HG03457 (cell line): ENCODE measurements around the gene DTX4.

Source experiments
- ATAC-seq: cut with Tn5 transposase; IDR thresholded peaks from one replicate; pipeline ENCODE4 v1.9.1; 2021; ENCODE audit warnings: moderate number of reproducible peaks; ENCODE audit not compliant: unreplicated experiment

DTX4 gene

DNA sequence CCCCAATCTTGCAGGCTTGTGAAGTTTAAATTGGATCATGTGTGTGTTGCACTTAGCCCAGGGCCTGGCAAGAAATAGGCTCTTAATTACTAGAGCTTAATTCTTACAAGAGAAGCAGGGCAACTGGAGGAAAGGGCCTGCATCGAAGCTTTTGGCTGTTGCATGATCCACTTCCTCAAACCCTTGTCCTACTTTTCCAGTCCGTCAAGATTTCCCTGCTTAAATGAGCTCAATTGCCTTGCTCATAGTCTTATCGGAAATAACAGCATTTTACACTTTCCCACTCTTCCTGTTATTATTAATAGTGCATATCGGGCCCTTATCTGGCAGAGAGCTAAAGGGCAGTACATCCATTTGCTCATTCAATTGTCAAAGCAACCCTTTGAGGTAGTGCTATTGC lies 18.1 kb downstream of the DTX4 start:
- ATAC-seq, result no peak

DNA sequence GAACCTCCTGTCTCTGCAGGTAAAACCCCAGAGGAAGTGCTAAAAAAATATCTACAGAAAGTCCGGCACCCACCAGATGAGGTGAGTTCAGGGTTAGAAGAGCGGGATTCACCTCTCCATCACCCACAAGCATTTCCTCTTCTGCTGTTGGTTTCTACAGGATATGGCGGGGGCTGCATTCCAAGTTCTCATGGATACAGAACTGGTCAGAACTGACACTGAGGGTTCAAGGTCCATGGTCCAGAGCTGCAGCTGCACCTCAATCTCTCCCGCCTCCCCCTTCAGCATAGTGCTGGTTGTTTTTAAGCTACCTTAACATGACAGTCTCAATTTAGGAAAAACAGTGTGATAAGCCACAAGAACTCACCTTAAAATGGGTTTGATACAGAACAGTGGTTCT lies 19.2 kb downstream of the DTX4 start:
- ATAC-seq, result no peak

DNA sequence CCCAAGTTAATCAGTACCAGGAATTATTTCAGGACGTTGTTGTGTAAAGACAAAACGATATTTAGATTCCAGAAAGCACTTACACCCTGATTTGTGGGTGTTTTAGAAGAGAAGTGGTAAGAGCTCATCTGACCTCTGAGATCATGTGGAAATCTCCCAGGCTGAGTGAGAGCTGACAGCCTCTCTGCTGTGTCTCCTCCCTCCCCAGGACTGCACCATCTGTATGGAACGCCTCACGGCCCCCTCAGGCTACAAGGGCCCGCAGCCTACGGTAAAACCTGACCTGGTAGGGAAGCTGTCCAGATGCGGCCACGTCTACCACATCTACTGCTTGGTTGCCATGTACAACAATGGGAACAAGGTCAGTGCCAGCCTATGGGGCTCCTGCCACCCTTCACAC lies 20.0 kb downstream of the DTX4 start:
- no peak for ATAC-seq

DNA sequence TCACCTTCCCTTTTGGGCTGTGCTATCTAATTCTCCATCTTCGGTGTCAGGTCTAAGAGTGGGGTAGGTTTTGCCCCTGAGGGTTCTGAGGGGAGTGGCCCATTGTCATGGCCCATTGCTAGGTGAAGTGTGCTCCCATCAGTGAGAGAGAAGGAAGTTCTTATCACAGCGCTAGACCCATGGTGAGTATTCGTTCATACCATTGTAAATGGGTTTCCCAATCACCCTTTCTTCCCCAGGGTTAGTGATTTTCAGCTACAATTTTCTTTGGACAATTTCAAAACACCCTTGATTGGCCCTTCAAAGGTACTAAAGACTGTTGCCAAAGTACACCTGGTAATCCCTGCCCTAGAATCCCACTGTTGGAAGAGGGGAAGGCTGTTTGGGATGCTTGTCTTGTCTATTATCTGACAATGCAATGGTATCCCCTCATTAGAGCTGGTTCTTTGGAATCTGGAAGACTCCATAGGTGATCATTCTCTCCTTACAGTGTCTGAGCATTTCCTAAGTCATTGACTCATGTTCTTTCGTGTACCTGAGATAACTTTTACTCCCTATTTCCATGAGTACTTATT lies 20.6 kb downstream of the DTX4 start:
- no peak for ATAC-seq

DNA sequence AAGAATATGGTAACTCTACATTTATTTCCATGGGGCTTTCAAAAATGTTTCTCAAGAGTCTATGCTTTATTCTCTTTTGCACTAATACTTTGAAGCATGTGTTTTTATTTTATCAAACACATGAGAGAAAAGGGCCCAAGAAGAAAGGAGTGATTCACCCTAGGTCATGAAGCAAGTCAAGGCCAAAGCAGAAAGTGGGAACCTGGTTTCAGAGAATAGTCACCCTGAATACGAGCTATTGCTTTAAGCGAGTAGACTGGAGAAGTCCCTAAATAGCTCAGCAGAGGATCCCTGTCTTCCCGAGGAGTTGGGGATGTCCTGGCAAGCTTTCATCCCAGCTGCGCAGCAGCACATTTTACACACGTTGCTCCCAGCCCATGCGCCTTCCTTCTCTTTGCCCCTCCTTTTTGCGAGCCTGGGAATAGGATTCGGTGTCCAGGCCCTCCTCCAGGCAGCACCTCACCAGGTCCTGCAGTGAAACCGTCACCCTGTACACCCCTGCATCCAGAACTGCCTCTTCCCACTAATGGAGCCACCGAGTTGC lies 21.7 kb downstream of the DTX4 start:
- no peak for ATAC-seq

DNA sequence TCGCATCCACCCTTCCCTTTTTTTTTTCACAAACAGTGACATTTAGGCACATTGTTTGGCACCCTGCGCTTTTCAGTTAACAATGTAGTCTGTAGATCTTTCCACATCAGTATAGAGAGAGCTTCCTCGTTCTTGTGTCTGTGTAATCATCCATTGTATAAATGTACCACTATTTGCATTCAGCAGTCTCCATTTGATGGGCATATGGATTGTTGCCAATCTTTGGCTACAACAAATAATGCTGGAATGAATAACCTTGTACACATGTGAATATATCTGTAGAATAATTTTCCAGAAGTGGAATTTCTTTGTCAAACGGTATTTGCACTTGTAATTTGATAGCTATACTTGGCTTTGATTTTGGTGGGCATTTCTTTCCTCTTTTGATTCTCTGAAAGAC lies 23.7 kb downstream of the DTX4 start:
- no peak for ATAC-seq

DNA sequence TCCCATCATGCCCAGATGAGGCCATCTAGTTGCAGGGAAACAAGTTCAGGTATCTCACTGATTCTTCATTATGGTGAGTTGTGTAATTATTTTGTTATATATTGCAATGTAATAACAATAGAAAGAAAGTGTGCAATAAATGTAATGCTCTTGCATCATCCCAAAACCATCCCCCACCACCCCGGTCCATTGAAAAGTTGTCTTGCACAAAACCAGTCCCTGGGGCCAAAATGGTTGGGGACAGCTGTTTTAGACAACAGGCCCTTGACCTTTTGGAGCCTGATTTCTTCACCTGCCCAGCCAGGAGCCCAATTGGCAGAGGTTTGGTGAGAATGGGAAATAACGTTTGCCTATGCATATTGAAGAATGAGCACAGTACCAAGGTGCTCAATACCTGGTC lies 24.8 kb downstream of the DTX4 start:
- no peak for ATAC-seq

DNA sequence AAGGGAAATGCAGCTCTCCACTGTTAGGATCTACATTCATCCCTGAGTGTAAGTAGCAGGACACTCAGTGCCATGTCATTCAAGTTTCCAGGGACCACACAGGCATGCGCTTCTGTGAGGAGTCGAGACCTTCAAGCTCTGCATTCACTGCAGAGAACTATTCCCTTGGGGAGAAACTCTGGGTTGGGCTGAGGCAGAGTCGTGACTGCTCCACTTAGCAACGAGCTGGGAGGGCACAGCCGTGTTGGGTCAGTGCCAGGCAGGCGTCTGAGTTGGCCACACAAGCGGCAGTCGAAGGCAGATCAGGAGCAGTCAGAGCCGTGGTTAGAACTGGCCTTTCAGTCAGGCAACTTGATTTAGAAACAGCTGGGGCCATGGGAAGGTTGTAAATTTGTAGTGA lies 26.1 kb downstream of the DTX4 start:
- ATAC-seq, result no peak

DNA sequence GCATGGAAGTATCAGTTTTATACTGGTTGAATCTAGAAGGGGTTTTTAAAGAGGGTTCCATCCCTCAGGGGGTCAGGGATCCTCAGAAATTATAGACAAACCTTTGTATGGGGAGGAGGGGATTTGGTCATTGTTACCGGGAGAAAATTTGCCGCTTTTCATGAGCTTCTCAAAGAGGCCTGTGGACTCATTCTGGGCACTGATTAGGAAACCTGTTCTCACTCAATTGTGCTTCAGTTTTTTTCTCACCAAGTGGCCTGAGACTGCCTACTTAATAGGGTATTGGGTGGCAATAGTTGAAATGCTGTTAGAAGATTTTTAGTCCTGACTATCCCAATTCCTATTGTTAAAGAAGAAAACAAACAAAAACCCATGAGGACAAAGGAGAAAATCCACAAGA lies 26.8 kb downstream of the DTX4 start:
- ATAC-seq, result no peak

DNA sequence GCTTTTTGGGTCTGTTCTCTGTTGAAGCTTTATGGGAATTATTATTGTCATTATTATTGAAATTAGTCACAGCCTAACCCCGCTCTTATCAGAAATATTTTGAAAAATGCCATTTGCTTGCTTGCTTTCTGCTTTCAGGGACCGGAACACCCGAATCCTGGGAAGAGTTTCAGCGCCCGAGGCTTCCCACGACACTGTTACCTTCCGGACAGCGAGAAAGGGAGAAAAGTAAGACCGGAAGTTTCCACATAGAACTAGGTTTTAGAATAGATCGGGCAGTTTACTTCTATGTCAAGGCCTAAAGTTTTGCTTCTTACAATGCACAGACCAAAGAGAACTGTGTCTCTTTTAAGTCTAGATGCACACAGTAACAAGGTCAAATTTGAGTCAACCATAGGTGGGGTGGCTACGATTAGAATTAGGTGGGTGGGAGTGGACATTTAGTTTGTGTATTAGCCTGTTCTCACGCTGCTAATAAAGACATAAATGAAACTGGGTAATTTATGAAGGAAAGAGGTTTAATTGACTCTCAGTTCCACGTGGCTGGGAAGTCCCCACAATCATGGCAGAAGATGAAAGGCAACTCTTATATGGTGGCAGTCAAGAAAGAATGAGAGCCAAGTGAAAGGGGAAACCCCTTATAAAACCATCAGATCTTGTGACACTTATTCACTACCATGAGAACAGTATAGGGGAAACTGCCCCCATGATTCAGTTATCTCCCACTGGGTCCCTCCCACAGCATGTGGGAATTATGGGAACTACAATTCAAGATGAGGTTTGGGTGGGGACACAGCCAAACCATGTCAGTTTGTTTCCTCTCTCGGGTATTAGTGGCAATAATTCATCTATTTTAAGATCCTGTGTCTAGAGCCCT lies 27.9 kb downstream of the DTX4 start:
- peak; percentile 45 for ATAC-seq

DNA sequence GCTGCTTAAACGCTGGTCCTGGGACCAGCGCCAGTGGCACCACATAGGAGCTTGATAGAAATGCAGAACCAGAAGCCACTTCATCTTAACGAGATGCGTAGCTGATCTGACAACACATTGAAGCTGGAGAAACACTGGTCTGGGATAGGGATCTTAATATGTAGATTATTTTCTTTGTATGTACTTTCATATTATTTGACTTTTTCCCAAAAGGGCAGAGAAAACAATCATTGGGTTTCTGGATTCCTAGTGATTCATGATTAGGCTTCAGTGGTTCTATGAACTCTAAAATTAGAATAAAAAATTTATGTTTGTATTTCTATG lies 28.5 kb downstream of the DTX4 start:
- ATAC-seq, result no peak

DNA sequence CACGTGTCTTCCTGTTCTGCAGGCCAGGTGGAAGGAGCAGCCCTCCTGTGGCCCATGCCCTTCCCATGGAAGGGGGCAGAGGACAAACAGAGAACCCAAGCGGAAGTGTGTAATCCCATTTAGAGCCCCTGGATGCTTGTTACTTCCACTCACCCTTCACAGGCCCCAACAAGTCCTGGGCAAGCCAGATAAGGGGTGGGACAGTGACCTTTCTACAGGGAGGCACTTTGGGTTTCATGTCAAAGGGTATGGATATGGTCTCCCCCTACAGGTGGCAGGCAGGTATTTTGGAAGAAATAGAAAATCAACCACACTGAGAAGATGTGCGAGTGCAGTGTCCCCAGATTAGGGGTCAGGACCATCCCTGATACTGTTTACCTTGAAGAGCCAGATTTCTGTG lies 29.4 kb downstream of the DTX4 start:
- ATAC-seq, result no peak

DNA sequence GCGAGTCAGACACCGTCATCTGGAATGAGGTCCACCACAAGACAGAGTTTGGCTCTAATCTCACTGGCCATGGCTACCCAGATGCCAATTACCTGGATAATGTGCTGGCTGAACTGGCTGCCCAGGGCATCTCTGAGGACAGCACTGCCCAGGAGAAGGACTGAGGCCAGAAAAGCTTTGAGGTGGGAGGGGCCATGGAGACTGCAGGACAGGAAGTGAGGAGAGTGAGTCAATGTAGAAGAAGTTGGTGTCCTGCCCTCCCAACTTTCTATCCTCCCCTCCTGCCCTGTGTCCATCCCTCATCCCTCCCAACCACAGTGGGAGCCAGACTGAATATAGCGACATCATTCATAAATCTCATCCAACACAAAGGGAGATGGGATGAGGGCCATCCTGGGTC lies 32.8 kb downstream of the DTX4 start:
- no peak for ATAC-seq

DNA sequence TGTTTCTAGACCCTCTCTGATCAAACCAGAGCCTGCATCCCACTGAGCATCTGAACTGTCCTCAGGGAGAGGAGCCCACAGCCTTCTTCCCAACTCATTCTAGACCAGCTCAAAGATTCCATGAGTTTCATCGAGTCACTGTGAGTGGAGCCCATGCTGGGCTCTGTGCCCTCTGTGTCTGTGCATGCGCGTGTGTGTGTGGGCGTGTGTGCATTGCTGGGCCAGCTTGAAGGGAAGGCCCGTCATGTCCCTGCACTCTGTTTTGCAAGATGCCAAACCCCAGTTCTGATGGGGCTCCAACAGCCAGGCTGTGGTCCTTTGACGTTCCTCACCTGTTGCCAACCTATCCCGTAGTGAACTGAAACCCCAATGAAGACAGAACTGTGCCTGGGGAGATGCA lies 33.7 kb downstream of the DTX4 start:
- no peak for ATAC-seq

DNA sequence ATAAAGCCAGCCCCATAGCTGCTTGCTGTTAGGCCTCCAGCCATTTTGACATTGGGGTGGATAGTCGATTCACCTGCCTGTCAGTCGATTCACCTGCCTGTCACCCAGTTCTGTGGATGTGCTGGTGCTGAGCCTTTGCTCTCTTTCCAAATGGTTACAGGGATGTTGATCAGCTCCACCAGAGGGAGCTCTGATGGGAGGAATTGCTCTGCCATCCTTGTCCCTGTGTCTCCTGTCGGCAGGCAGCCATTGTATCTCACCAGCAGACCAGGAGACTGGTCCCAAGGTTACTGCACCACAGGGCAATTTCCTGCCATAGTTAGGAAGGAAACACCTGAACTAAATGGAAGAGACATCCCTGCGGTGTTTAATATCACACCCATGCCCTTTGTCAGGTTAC lies 34.7 kb downstream of the DTX4 start:
- ATAC-seq, result no peak

DNA sequence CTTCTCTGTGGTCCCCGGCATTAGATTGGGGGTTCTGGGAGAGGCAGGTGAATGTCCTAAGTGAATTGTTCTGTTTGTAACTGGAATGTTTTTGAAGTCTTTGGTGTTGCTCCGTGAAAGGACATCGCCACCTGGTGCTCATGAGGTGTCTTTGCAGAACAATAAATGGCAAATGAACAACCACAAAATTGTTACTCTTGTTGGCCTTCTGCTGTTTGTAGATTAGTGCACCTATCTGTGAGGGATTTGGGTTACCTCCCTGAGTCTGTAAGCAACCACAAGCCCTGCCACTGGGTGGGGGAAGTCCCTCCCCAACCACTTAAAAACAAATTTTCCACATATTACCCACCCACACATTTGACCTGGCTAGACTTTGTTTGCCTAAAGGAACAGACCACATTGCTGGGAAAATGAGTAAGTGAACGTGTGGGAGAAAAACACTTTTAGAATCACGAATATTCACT lies 36.1 kb downstream of the DTX4 start:
- ATAC-seq, result peak; percentile 49

DNA sequence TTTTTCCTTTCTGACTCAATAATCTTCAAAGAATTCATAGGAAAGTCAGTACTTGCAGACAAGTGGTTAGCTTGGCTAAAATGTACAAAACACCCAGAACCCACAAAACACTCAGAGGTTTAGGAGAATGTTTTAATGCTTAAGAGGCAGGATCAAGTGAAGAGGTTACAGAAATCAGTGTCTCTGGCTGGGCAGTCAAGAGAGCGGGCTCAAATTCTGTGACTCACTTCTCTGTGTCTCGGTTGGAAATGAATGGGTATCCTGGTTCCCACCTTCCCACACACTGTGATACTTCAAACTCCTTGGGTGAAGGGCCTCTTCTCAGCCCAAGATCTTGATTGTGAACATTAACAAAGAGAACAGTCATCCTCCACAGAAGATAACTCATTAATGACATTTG lies 37.0 kb downstream of the DTX4 start:
- no peak for ATAC-seq

DNA sequence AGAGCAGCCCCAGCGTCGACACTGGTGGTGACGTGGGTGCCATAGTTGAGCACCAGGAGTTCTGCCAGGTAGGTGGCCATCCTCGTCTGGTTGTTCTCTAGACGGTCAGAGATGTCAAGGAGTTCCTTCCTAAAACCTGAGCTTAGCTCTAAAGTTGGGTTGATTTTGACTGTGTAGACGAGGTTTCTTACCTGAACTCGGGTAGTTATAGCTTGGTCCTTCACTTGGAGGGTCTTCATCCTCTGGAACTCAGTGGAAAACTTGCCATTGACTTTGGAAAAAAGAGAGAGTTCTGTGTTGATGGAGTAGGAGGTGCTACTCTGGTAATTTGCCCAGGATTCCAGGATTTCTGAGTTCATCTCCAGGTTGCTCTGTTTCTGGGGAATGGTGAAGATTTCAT lies 40.3 kb downstream of the DTX4 start:
- ATAC-seq, result no peak

DNA sequence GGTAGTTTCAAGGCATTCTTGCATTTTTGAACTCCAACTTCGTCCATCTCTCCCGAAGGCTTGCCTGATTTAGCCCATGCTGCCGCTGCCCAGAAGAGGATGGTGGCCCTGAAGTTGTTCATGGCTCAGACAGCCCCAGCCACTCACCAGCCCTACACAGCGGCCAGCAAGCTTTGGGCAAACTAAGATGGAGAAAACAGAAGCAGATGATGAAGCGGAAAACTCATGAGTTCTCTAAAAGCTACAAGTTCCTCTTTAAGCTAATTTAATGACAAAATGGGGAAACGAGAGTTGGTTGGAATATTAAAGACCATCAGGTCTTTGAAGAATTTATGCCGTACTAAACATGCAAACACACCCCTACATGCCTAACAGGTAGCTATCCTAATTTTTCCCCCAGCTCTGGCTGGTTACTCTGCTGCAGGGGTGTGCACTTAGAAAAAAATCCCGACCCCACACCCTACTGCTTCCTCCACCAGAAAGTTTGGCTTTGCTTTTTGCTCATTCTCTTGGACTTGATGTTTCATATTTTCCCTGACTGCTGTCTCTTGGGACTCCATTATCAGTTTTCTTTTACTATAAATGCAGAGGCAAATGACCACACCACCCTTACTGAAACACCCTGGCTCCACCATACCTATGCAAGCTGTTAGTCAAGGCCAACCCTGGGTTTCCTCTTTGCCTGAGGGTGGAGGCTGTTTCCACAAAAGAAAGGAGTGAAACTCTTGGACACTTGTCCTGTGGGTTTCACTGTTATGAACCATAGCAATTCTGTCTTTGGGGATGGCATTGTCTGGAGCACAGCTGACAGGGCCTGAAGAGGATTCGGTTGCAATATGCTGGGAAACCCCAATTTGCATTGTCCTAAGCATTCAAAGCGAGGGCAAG lies 41.1 kb downstream of the DTX4 start, which contains the start of gene MPEG1:
Gene MPEG1 (minus strand): TSS at position 184 of the 888 bp plus-strand sequence. CDS start 62 bp downstream, at position 122.
- no peak for ATAC-seq

DNA sequence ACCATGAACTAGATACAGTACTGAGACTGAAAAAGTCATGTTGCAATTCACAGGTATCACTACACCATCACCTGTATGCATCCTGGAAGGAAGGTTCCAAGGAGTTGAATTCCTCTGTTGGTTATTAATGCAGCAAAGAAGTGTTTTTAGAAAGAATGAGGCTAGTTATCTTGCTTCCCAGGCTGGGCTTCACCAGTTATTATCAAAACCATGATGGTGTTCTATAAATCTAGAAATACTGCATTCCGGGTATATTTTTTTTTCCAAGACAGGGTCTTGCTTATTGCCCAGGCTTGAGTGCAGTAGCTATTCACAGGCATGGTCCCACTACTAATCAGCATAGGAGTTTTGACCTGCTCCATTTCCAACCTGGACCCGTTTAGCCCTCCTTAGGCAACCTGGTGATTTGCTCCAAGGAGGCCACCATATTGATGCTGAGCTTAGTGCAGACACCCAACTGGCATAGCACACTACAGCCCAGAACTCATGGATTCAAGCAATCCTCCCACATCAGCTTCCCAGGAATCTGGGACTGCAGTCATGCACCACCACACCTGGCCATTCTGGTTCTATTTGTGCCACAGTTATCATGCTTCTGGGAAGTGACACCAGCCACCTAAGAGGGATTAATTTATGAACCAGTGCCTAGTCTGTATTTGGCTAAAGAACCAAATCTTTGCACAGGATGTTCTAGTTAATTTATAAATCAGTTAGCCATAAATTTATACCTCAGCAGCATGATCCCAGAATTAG lies 42.4 kb downstream of the DTX4 start:
- ATAC-seq, result no peak
